ENCODE data around the gene GPR84. TPM values are rescaled to one million over a fixed set of nuclear protein-coding genes. Genes with fewer than 3 reads are reported as not detected.

GPR84 gene
- total and polyA plus RNA-seq, 9 of the 15 experiments (the other 6 are each of a cell fraction or from before 2014, with no cell fraction given), result 0.07 to 0.18 (median 0.11) TPM; not detected in 5

DNA sequence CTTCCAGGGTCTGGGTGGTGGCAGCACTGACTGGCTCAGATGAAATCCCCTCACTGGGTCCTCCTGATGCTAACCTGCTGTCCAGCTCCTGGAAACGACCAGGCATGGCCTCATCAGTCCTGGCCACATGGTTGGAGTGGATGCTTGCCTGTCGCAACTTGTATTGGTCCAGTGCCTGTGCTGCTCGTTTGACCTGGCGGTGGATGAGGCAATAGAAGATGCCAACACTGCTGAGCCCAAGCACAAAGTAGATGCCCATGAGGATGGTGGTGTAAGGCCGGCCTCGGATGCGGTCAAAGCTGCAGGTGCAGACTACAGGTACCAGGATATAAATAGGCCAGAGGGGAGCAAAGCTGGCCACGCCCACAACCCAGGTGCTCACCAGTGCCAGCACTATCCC is 1.2 kb downstream of the GPR84 start:
- ATAC-seq (no peak), FAIRE-seq (no peak), DNase-seq (ENCODE audit: extremely low read depth in 1 of 4, low spot score in 3 of 4) (no peak)
- no TSS peak for BruUV-seq (replicated peaks)
- CTCF ChIA-PET (ENCODE audit: low intra/inter-chr PET ratio), result no interaction called here
- WGBS (ENCODE audit: insufficient coverage, low coverage, missing lambda C conversion rate), result 78% methylated on average over 8 of the region's 8 CpGs
- no peak overlapping the region for H2AFZ ChIP-seq (ENCODE audit: low read depth, low read length)
- no peak overlapping the region for H3K4me2 ChIP-seq (ENCODE audit: insufficient read depth, low read length)
- peaks cover 18% of the 10 kb centered on the region; the same call in 2 of the 3 replicates for H3K79me2 ChIP-seq (ENCODE audit: control insufficient read depth, insufficient read depth, low read length)
- in situ Hi-C loops (cut with MboI), result loop anchor here (10.0 kb wide), 2 partner anchors 68 to 378 kb away; partner anchors contain the start of gene HOXC10
- H3K4me1 ChIP-seq (replicated peaks in 1 of 2; ENCODE audit: control insufficient read depth in 2 of 2, insufficient read depth in 2 of 2, low read length in 2 of 2), result peaks cover 20 to 29% of the 10 kb centered on the region in 2 experiments
- no peaks in the 10 kb centered on the region for H3K9me3 ChIP-seq (replicated peaks; ENCODE audit: control insufficient read depth, insufficient read depth, low read depth, low read length)
- H3K9ac ChIP-seq (ENCODE audit: insufficient read depth in 1 of 2, low read depth in 2 of 2, low read length in 2 of 2), result 0 out of 4 replicates have a peak overlapping the region, but pooled peaks of 1 of the 2 experiments have one; percentile 7
- intact Hi-C loops (cut with micrococcal nuclease), result loop anchor here (5.0 to 10.0 kb wide), 2 partner anchors 36 to 378 kb away; partner anchors contain the start of genes COPZ1 and HOXC10
- H3K9me1 ChIP-seq (ENCODE audit: control insufficient read depth, insufficient read depth, low read length), result no peaks in the 10 kb centered on the region
- TF ChIP-seq, protein P1, sequence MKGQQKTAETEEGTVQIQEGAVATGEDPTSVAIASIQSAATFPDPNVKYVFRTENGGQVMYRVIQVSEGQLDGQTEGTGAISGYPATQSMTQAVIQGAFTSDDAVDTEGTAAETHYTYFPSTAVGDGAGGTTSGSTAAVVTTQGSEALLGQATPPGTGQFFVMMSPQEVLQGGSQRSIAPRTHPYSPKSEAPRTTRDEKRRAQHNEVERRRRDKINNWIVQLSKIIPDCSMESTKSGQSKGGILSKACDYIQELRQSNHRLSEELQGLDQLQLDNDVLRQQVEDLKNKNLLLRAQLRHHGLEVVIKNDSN (CRISPR knock-in tag; IDR thresholded peaks at IDR 0.05), result 0 out of 2 replicates have a peak, but pooled peaks have one; percentile 7
- TF ChIP-seq LEF1 (IDR thresholded peaks at IDR 0.05), result no peak
- no peak for TF ChIP-seq JUNB (CRISPR knock-in tag; conservative IDR thresholded peaks at IDR 0.05)
- no peaks in the 10 kb centered on the region for H4K20me1 ChIP-seq (replicated peaks; ENCODE audit: control insufficient read depth, insufficient read depth, low read length)
- H3K4me3 ChIP-seq, result no peak overlapping the region
- H3K36me3 ChIP-seq (ENCODE audit: control insufficient read depth, insufficient read depth, low read length), result no peaks in the 10 kb centered on the region
- H3K27me3 ChIP-seq (ENCODE audit: control insufficient read depth in 2 of 2, insufficient read depth in 2 of 2, low read length in 2 of 2), result no peaks in the 10 kb centered on the region
- POLR2A ChIA-PET, result interaction anchor here (0.5 to 1.2 kb wide), 4 partner anchors 27 to 83 kb away, joined by 3 to 4 read pairs (median 3); partner anchors contain the start of gene HNRNPA1
- H3K27ac ChIP-seq (ENCODE audit: extremely low read depth, low read depth, low read length), result no peak overlapping the region

Measured in K562 (cell line).